Right lobe of liver (tissue), 6 donors: ENCODE measurements around the gene GJB4. TPM values are rescaled to one million over a fixed set of nuclear protein-coding genes. Genes with fewer than 3 reads are reported as not detected.

Experiments used
- ATAC-seq, 4 donors: fragments of 200-7000 bp; cut with Tn5 transposase; one replicate each; pipeline ENCODE4 v1.9.1; 2020; ENCODE audit warnings: mild to moderate bottlenecking in 4 of 4, moderate library complexity in 4 of 4
- DNase-seq, 3 donors: peaks; one replicate each; pipeline ENCODE4 v3.0.0-alpha.2; 2020
- H3K27ac ChIP-seq, 3 donors: fragments of 200-600 bp; one replicate each; pipeline ENCODE4 v1.8.0; 2022
- H3K27me3 ChIP-seq, 2 donors: fragments of 200-600 bp; one replicate each; pipeline ENCODE4 v1.8.0; 2022
- H3K36me3 ChIP-seq, 4 donors: fragments of 200-600 bp; sonication (generic) in 1 of 4; one replicate each; pipeline versions ENCODE4 v1.5.1 to v1.8.0; 2017 to 2022; ENCODE audit warnings: control low read depth in 1 of 4
- H3K4me1 ChIP-seq, 4 donors: fragments of 200-600 bp; sonication (generic) in 1 of 4; one replicate each; pipeline versions ENCODE4 v1.5.1 to v1.8.0; 2017 to 2022; ENCODE audit warnings: control low read depth in 1 of 4
- H3K4me3 ChIP-seq, 3 donors: fragments of 200-600 bp; one replicate each; pipeline ENCODE4 v1.8.0; 2022
- H3K9me3 ChIP-seq, 4 donors: fragments of 200-600 bp; sonication (generic) in 1 of 4; one replicate each; pipeline versions ENCODE4 v1.5.1 to v1.8.0; 2017 to 2022; ENCODE audit warnings: control low read depth in 1 of 4
- CTCF ChIP-seq, 4 donors: fragments of 200-600 bp in 3 of 4; fragments of 450-650 bp in 1 of 4; IDR thresholded peaks; one replicate each; pipeline versions ENCODE4 v1.5.1 to v1.8.0; 2016 to 2022; ENCODE audit warnings: antibody characterized with exemption in 4 of 4, mild to moderate bottlenecking in 2 of 4
- POLR2A ChIP-seq: fragments of 450-650 bp; IDR thresholded peaks from one replicate; pipeline ENCODE4 v1.6.1; 2017; ENCODE audit warnings: antibody characterized with exemption, mild to moderate bottlenecking
- WGBS: methylation state at CpG from one replicate; pipeline ENCODE4 v1.1.6; 2018; ENCODE audit warnings: low coverage, low lambda C conversion rate; ENCODE audit not compliant: insufficient coverage; ENCODE audit errors: missing lambda C conversion rate; 5-methylcytosine and 5-hydroxymethylcytosine counted together
- intact Hi-C, 2 donors: fragments of 100-400 bp; cut with DNase I; formaldehyde crosslinking; loops; one replicate each; pipeline versions ENCODE4 v1.11.2 to v1.14.1; 2022
- total RNA-seq, 6 experiments: library from RNA; depleted of rRNA in 2 of 6; stranded (reverse); fragments of >200 nt in 2 of 6; fragmentation: NEBNext Ultra II Directional in 3 of 6; extraction: Animal tissue kit (Norgen Biotek cat#: 25700) in 3 of 6; gene quantifications; one replicate each; pipeline versions ENCODE4 v1.1.0 to v1.2.4, GENCODE V29; 2016 to 2023
- donor health status: DM: no; HTN: yes; CAD: no.
- donor health status: DM: no; HTN: no; CAD: no.
- donor health status: DM: no; HTN: no; CAD: no.
- donor health status: DM: no; HTN: yes; CAD: no.
- donor health status: DM: no; HTN: yes; CAD: no.

GJB4 gene
- total RNA-seq, 6 experiments from 2014 or later: not detected

GRCh38 chr1:34755961-34756360, 3.6 kb upstream of the GJB4 start:
- Histone ChIP-seq H3K36me3 (no peaks in the 10 kb centered on the region), H3K27ac (no peak overlapping the region), H3K27me3 (no peaks in the 10 kb centered on the region), H3K9me3 (no peaks in the 10 kb centered on the region), H3K4me1 (no peaks in the 10 kb centered on the region), H3K4me3 (no peak overlapping the region)
- TF ChIP-seq CTCF (IDR thresholded peaks at IDR 0.05) (no peak), POLR2A (no peak)
- ATAC-seq (no peak), DNase-seq (no peak)
- intact Hi-C loops: no loop called here
- 85% methylated on average over 6 of the region's 6 CpGs for WGBS

- Histone ChIP-seq H3K9me3 (no peaks in the 10 kb centered on the region), H3K4me1 (no peaks in the 10 kb centered on the region), H3K27ac (no peak overlapping the region), H3K27me3 (no peaks in the 10 kb centered on the region), H3K4me3 (no peak overlapping the region), H3K36me3 (no peaks in the 10 kb centered on the region)
- 86% methylated on average over 4 of the region's 21 CpGs for WGBS
- ATAC-seq (no peak), DNase-seq (no peak)
- TF ChIP-seq POLR2A: no peak
- no peak for TF ChIP-seq CTCF (IDR thresholded peaks at IDR 0.05)
- intact Hi-C loops: no loop called here
Observed at GRCh38 chr1:34757386-34757785, 2.2 kb upstream of the GJB4 start.

GRCh38 chr1:34758751-34759150, 789 bp upstream of the GJB4 start:
- no peaks in the 10 kb centered on the region for H3K4me1 ChIP-seq
- no peaks in the 10 kb centered on the region for H3K36me3 ChIP-seq
- ATAC-seq: no peak
- 39% methylated on average over 2 of the region's 4 CpGs for WGBS
- no peak overlapping the region for H3K27ac ChIP-seq
- H3K27me3 ChIP-seq: no peaks in the 10 kb centered on the region
- intact Hi-C loops: no loop called here
- DNase-seq: no peak
- H3K9me3 ChIP-seq: no peaks in the 10 kb centered on the region
- no peak overlapping the region for H3K4me3 ChIP-seq
- TF ChIP-seq CTCF (IDR thresholded peaks at IDR 0.05): no peak
- no peak for TF ChIP-seq POLR2A

- Histone ChIP-seq H3K27ac (no peak overlapping the region), H3K4me1 (no peaks in the 10 kb centered on the region), H3K4me3 (no peak overlapping the region), H3K36me3 (no peaks in the 10 kb centered on the region), H3K27me3 (no peaks in the 10 kb centered on the region), H3K9me3 (no peaks in the 10 kb centered on the region)
- 92% methylated on average over 7 of the region's 33 CpGs for WGBS
- TF ChIP-seq POLR2A: no peak
- TF ChIP-seq CTCF (IDR thresholded peaks at IDR 0.05): no peak
- intact Hi-C loops: no loop called here
- ATAC-seq (no peak), DNase-seq (no peak)
Observed at GRCh38 chr1:34761176-34761761, 1.7 kb downstream of the GJB4 start.
